GM21619 (cell line): ENCODE results near the gene PHTF2.

Experiments
- ATAC-seq: cut with Tn5 transposase; IDR thresholded peaks from one replicate; pipeline ENCODE4 v1.9.1; 2021; ENCODE audit not compliant: unreplicated experiment

The PHTF2 gene

GRCh38 chr7:77791956-77792355, 6.6 kb upstream of the PHTF2 start:
- ATAC-seq = no peak

GRCh38 chr7:77794000-77794399, 4.6 kb upstream of the PHTF2 start:
- no peak for ATAC-seq

GRCh38 chr7:77796109-77796508, 2.5 kb upstream of the PHTF2 start:
- no peak for ATAC-seq

- no peak for ATAC-seq
These were observed 1.6 kb upstream of the PHTF2 start for GRCh38 chr7:77796960-77797359.

- peak; percentile 23 for ATAC-seq
These were observed 709 bp upstream of the PHTF2 start for GRCh38 chr7:77797734-77798393.

- no peak for ATAC-seq
These were observed 748 bp downstream of the PHTF2 start for GRCh38 chr7:77799078-77799964.

- ATAC-seq = no peak
These were observed 1.6 kb downstream of the PHTF2 start for GRCh38 chr7:77800158-77800557.

- no peak for ATAC-seq
These were observed 2.2 kb downstream of the PHTF2 start for GRCh38 chr7:77800730-77801129.

- ATAC-seq = no peak
These were observed 4.2 kb downstream of the PHTF2 start for GRCh38 chr7:77802557-77803405.

- no peak for ATAC-seq
These were observed 7.9 kb downstream of the PHTF2 start for GRCh38 chr7:77806425-77806824.

- ATAC-seq = no peak
These were observed 9.9 kb downstream of the PHTF2 start for GRCh38 chr7:77808517-77808916.

- ATAC-seq = no peak
These were observed 13.1 kb downstream of the PHTF2 start for GRCh38 chr7:77811516-77812289.

- ATAC-seq = no peak
These were observed 13.7 kb downstream of the PHTF2 start for GRCh38 chr7:77812290-77812685.

- ATAC-seq = no peak
These were observed 14.6 kb downstream of the PHTF2 start for GRCh38 chr7:77813180-77813579.

- no peak for ATAC-seq
These were observed 20.4 kb downstream of the PHTF2 start for GRCh38 chr7:77819021-77819420.

- ATAC-seq = no peak
These were observed 22.4 kb downstream of the PHTF2 start for GRCh38 chr7:77820967-77821366.

GRCh38 chr7:77822269-77822668, 23.7 kb downstream of the PHTF2 start:
- no peak for ATAC-seq

GRCh38 chr7:77823787-77824186, 25.2 kb downstream of the PHTF2 start:
- ATAC-seq = no peak

- ATAC-seq = no peak
These were observed 26.1 kb downstream of the PHTF2 start for GRCh38 chr7:77824636-77825035.

GRCh38 chr7:77825131-77825530, 26.6 kb downstream of the PHTF2 start:
- no peak for ATAC-seq

GRCh38 chr7:77826300-77826699, 27.7 kb downstream of the PHTF2 start:
- no peak for ATAC-seq
